Hair follicular keratinocyte (primary cell): ENCODE results near the gene CHTOP. TPM values are rescaled to one million over a fixed set of nuclear protein-coding genes. Genes with fewer than 3 reads are reported as not detected.

Source experiments
- total RNA-seq: library from RNA; depleted of rRNA; stranded (reverse); fragments of >200 nt; gene quantifications from 2 replicates; pipeline ENCODE4 v1.2.3, GENCODE V29; 2015

Gene CHTOP, protein sequence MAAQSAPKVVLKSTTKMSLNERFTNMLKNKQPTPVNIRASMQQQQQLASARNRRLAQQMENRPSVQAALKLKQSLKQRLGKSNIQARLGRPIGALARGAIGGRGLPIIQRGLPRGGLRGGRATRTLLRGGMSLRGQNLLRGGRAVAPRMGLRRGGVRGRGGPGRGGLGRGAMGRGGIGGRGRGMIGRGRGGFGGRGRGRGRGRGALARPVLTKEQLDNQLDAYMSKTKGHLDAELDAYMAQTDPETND
- total RNA-seq = 36.5 and 57.2 TPM in 2 replicates

DNA sequence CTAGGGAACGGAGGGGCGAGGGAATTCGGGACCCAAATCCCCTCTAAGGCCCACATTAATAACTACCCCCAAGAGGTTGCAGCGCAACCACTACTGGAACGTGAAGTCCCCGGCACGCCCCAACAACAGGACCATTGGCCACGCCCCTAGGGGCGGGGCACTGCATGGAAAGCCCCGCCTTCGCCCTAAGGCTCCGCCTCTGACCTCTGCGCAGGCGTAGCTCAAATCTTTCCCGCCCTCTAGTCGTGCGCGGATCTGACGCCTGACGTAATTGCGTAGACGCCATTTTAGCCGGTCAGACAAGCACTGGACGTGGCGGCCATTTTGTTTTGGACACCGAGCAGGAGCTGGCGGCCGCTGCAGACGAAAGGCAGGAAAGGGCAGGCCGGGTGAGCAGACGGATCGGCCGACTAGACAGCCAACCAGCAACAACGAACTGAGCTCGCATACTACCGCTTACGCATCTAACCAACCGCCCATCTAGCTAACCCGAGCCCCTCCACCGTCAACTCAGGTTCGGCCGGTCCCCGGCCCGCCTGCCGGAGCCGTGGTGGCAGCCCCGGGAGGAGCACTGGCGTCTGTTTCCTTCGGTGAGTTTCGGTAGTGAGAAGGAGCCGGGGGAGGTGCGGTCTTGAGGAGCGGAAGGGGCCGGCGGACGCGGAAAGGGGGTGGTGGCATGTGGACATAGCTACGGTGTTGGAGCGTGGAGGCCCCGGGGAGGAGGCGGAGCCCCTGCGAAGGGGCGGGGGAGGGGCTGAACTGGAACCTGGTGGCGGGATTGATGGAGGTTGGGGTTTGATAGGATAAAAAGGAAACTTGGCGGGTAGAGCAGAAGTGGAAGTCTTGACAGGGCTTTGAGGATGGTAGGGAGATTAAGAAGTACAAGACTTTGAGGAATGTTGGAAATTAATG is at the start of gene CHTOP:
Gene CHTOP, plus strand, starts transcription at position 313 of the 912 bp plus-strand sequence. CDS start 2,523 bp downstream, outside the sequence.

DNA sequence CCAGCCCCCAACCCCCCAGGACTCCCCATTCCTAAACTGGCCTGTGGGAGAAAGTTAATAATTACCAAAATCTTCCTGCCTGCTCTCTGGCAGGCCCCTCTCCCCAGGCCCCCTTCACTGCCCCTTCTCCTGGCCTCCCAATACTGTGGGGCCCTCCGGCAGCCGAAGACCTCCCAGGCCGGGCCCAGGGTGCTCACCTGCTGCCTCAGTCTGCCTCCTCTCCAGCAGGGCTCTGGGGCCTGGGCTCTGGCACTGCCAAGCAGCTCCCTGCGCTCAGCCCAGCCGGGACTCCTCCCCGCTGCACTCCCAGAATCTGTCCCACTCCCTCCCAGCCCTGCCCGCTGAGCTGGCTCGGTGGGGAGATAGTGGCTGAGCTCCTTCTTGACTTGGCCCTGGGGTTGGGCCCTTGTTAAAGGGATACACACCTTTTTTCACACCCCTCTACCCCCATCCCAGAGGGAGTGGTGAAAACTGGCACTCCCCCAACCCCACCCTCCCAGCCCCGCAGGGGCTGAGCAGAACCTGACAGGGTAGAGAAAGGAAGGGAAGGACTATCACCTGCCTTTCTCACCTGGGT is 21.0 kb upstream of the CHTOP start, which contains the start of gene S100A16:
Gene S100A16, minus strand, starts transcription at position 383 of the 577 bp plus-strand sequence. CDS start 4,986 bp downstream, outside the sequence.

DNA sequence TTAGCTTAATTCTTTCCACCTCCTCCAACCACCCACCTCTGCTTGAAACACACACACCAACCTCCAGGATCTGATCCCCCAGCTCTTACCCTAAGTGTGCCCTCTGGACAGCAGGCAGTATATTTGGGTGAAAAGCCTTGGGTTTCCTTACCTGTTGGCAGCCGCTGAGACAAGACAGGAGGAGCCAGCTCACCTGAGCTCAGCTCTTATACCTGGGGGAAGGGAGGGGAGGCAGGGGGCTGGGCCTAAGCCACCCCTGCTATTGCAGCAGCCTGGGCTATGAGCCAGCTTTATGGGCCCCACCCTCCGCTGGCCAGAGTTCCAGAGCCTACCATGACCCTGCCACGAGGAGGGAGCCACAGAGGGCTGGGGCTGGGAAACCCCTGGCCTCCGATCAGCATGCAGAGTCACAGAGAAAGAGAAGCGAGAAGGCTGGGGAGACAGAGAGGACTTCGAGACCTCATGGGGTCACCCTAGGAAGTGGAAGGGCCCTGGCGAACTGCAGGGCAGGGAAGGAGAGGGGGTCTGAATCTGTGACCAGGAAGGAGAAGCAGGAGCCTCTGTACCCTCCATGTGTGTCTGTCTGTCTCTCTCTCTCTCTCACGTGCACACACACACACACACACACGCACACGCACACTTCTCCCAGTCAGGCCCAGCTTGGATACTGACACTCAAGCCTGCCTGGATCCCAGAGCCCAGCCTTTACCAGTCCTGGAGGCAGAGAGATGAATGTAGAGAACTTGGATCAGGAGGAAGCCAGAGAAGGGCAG is 17.5 kb upstream of the CHTOP start, which contains the start of gene S100A14:
Gene S100A14, minus strand, starts transcription at position 182 of the 773 bp plus-strand sequence. CDS start 467 bp downstream, outside the sequence.

DNA sequence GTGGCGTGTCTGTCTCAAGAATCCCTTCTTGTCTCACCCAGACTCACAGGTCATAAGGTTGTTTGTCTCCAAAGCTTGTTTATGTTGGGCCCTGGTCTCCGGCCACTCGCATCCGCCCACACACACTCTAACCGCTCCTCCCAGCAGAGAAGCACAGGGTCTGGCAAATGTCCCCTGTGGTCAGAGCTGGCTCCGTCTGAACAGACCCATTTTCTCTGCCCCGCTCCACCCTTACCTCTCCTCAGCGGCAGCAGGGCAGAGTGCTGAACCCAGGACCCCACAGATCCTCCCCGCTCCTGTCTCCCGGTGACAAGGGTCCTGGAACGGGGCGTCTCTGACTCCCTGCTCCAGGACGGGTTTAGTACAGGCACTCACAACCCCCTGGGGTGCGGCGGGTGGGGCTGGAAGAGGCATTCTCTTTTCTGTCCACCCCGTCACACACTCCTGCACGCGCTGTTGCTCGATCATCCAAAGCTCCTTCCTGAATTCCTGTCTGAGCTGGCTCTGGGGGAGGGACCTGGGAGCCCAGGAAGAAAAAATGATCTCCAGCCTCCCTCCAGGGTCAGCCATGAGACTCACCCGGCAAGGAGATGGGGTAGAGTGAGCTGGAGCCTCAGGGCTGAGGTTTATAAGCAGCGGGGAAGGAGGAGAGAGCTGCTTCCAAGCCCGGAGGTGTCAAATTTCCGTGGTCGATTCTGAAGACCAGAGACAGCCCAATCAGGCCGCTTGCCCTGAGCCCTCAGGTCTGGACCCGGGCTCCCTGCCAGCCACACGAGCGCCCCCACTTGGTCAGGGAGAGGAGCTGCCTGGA is 6.8 kb upstream of the CHTOP start, which contains the start of gene S100A13:
Gene S100A13, minus strand, starts transcription at position 602 of the 811 bp plus-strand sequence. CDS start 1,033 bp downstream, outside the sequence.

DNA sequence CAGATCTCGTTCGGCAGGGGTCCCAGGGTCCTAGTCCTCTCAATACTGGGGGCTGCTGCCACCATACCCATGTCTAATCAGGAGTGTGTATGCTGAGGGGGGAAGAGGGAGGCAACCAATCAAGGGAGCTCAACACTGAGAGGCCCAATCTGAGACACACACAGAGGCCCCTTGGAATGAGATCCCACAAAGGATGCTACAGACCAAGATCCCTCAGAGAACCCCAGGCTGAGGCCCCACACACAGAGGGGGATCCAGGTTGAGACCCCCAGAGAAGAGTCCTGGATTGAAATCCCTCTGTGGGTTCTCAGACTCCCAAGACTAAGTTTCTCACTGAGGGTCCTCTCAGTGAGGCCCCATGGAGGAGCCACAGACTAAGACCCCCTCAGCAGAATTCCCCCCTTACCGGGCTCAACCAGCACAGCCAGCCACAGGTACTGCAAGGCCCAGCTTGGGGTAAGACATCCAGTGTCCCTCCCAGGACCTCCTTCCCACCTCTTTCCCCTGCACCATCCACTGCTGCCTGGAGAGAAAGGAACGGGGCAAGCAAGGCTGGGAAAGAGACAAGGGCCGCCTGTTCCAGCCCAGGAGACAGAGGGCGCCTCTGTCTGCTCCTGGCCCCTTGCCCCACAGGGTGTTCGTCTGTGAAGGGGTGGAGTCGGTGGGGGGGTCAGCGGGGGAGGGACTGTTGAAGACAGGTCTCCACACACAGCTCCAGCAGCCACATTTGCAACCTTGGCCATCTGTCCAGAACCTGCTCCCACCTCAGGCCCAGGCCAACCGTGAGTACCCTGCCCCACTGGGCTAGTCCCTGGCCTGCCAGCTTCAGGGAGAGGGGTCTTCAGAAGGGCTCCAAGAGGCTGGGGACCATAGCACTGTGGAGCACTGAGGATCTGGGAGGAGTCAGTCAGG is 5.9 kb upstream of the CHTOP start, which contains the start of gene S100A1:
Gene S100A1, plus strand, starts transcription at position 720 of the 912 bp plus-strand sequence. CDS start 2,088 bp downstream, outside the sequence.

DNA sequence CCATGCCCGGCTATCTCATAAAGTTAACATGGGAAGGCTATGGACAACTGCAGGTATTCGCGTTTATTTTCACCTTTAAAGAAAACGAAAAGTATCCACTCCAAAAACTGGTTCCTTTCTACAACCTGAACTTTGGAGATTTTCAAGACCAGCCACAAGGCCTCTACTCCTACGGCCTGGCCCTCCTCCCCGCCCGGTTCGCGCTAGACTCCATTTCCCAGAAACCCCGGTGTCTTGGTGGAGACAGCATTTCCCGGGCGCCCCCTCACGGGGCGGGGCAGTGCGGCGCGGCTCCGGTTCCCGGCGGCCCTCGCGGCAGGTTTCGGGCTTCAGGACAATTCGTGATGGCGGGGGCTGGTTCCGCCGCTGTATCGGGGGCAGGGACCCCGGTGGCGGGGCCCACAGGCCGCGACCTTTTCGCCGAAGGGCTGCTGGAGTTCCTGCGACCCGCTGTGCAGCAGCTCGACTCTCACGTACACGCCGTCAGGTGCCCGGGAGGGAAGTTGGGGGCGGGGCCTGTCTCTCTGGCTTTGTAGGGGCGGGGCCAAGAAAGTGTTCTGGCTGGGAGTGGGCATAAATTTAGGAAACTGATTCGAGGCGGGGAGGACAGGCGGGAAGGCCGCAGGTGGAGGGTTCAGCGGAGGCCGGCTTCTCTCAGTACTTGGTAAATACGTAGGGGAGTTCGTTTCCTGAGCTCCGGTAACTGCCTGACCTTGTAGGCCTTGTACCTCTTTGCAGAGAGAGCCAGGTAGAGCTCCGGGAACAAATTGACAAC is 24.7 kb downstream of the CHTOP start, which contains the start of gene SNAPIN:
Gene SNAPIN, plus strand, starts transcription at position 304 of the 775 bp plus-strand sequence. Its CDS starts 41 bp downstream, at position 345.

DNA sequence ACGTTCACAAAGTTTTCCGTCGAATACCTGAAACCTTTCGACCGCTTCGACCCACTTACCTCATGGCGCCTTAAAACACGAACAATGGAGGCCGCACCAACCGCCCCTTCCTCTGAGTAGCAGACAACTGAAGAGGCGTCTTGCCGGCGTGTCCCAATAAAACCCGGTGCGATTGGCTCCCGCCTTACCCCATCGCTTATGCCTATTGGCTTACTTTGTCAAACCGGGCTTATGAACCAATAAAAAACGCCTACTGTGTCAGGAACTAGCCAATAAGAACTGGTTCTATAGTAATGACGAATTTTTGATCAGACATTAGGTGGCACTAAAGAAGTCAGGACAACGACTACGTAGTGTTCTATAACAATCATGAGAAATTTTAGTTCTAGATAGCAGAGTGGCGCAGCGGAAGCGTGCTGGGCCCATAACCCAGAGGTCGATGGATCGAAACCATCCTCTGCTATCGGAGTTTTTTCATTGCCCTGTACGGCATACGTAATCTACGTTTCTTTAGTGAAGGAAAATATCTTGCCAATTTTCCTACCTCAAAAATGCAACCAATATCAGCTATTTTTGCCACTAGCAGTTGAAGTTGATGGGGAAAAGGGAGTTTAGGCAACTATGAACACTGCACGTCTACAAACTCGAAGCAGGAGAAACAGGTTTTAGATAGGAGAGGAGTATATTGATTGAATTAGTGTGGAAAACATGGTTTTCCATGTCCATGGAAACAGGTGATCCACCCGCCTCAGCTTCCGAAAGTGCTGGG is 37.2 kb downstream of the CHTOP start, which contains the start of gene ILF2:
Gene ILF2, minus strand, starts transcription at position 135 of the 769 bp plus-strand sequence. Its CDS starts 71 bp downstream, at position 64.

DNA sequence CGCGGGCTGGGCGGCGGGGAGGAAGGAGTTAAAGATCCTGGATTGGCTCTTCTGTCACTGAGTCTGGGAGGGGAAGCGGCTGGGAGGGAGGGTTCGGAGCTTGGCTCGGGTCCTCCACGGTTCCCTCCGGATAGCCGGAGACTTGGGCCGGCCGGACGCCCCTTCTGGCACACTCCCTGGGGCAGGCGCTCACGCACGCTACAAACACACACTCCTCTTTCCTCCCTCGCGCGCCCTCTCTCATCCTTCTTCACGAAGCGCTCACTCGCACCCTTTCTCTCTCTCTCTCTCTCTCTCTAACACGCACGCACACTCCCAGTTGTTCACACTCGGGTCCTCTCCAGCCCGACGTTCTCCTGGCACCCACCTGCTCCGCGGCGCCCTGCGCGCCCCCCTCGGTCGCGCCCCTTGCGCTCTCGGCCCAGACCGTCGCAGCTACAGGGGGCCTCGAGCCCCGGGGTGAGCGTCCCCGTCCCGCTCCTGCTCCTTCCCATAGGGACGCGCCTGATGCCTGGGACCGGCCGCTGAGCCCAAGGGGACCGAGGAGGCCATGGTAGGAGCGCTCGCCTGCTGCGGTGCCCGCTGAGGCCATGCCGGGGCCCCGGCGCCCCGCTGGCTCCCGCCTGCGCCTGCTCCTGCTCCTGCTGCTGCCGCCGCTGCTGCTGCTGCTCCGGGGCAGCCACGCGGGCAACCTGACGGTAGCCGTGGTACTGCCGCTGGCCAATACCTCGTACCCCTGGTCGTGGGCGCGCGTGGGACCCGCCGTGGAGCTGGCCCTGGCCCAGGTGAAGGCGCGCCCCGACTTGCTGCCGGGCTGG is 44.9 kb downstream of the CHTOP start, which contains the start of gene NPR1:
Gene NPR1, plus strand, starts transcription at position 170 of the 818 bp plus-strand sequence. Its CDS starts 421 bp downstream, at position 591.

Other genes starting within 250 kb of the CHTOP start
- 228 and 239 TPM in 2 replicates for gene S100A8, start 243.0 kb upstream of the CHTOP start, total RNA-seq
- under 0.01 TPM in 1 of 2 replicates, not detected in the other for gene S100A7A, start 217.5 kb upstream of the CHTOP start, total RNA-seq
- 5.2 and 13.3 TPM in 2 replicates for gene S100A7, start 173.4 kb upstream of the CHTOP start, total RNA-seq
- 1,494 and 3,100 TPM in 2 replicates for gene S100A6, start 98.1 kb upstream of the CHTOP start, total RNA-seq
- gene S100A5, start 93.1 kb upstream of the CHTOP start, total RNA-seq = not detected in 2 replicates
- gene S100A4, start 88.3 kb upstream of the CHTOP start, total RNA-seq = 5.7 and 25.3 TPM in 2 replicates
- 7.7 and 12.7 TPM in 2 replicates for gene S100A3, start 84.8 kb upstream of the CHTOP start, total RNA-seq
- gene S100A2, start 68.2 kb upstream of the CHTOP start, total RNA-seq = 7,785 and 8,615 TPM in 2 replicates
- 1,743 and 1,927 TPM in 2 replicates for gene S100A16, start 20.9 kb upstream of the CHTOP start, total RNA-seq
- gene S100A14, start 17.7 kb upstream of the CHTOP start, total RNA-seq = 1,521 and 2,019 TPM in 2 replicates
- gene S100A13, start 6.6 kb upstream of the CHTOP start, total RNA-seq = 180 and 189 TPM in 2 replicates
- not detected in 2 replicates for gene S100A1, start 5.6 kb upstream of the CHTOP start, total RNA-seq
- gene SNAPIN, start 24.6 kb downstream of the CHTOP start, total RNA-seq = 40.9 and 53.2 TPM in 2 replicates
- gene ILF2, start 36.9 kb downstream of the CHTOP start, total RNA-seq = 152 and 287 TPM in 2 replicates
- gene NPR1, start 44.6 kb downstream of the CHTOP start, total RNA-seq = 0.08 TPM in 1 of 2 replicates, not detected in the other
- gene INTS3, start 94.0 kb downstream of the CHTOP start, total RNA-seq = 18.7 and 26.2 TPM in 2 replicates
- 7.3 and 8.2 TPM in 2 replicates for gene SLC27A3, start 141.3 kb downstream of the CHTOP start, total RNA-seq